ENCODE data around the gene AK5.
"Not testable (repeated sequence)": the region's sequence is repeated elsewhere in the genome, so short reads cannot be mapped to it uniquely, and the experiment has no call there.

The AK5 gene

DNA sequence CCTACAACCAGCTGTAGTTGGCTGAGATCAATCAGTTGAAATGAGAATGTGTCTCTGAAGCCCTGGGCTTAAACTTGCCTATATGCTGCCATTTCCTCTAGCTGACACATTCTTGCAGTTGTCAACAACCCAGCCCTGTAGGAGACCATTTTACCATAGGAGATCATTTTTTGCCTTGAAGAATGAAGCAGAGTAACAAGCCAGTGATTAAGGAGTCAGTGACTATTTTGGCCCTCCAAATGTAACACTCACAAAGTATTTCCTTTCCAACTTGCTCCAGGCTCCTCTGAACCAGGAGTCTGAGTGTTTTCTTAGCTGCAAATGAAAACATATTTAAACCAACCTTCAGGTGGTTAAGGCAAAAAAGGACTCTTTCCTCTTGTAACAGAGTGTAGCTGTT lies 217.1 kb downstream of the AK5 start:
- H3K36me3 Mint-ChIP-seq (ENCODE audit: insufficient read depth) = no peaks in the 10 kb centered on the region
- peaks cover 0 to 4% of the 10 kb centered on the region in 2 donors for H3K4me1 Mint-ChIP-seq (ENCODE audit: low read depth in 2 of 2)
- DNase-seq (no peak), ATAC-seq (replicated peaks) (no peak)
- H3K27me3 Mint-ChIP-seq = peaks cover 0 to 14% of the 10 kb centered on the region in 2 donors
- H3K9me3 Mint-ChIP-seq = peaks cover 0 to 3% of the 10 kb centered on the region in 2 donors
- peak overlapping the region in 1 of 2 donors; percentile 61 for H3K27ac Mint-ChIP-seq
- H3K4me3 Mint-ChIP-seq = no peak overlapping the region

DNA sequence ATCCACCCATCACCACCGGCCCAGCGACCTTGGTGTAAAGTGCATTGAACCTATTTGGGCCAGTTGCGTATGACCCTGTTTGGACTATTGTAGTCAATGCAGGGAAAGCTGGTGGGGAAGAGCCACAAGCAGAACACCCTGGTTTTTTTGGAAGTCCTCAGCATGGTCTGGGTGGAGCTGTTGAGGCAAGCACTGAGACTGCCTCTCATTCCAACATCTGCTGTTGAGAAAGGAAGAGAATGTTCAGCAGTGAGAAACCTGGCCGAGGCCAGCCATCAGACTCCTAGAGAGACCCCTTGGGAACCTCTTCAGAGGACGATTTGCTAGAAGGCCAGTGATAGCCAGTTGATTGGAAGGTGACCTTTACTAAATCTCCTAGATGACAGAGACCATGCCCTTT lies 217.6 kb downstream of the AK5 start:
- Mint-ChIP-seq H3K27me3 (peaks cover 0 to 14% of the 10 kb centered on the region in 2 donors), H3K4me3 (no peak overlapping the region), H3K27ac (no peak overlapping the region), H3K4me1 (ENCODE audit: low read depth in 2 of 2) (peaks cover 0 to 4% of the 10 kb centered on the region in 2 donors), H3K9me3 (peaks cover 0 to 3% of the 10 kb centered on the region in 2 donors), H3K36me3 (ENCODE audit: insufficient read depth) (no peaks in the 10 kb centered on the region)
- no peak for ATAC-seq (replicated peaks)
- DNase-seq = no peak

DNA sequence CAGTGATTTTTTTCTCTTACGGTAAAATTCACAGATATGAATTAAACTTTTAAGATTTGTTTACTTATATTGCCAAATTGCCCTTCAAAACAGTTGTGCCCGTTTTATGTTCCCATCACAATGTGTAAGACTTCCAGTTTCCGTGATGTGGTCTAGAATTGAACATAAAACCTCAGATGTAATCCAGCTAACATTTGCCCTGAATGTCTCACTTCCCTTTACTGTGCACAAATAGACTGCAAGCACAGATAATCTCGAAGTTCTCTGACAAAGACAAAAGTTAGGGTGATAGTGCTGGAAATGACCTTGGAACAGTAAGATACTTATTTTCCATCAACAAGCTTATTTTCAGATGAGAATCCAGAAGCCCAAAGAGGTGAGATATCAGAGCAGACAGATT lies 223.2 kb downstream of the AK5 start:
- Mint-ChIP-seq H3K9me3 (no peaks in the 10 kb centered on the region), H3K4me3 (no peak overlapping the region), H3K4me1 (ENCODE audit: low read depth in 2 of 2) (no peaks in the 10 kb centered on the region), H3K36me3 (ENCODE audit: insufficient read depth) (no peaks in the 10 kb centered on the region), H3K27me3 (peaks cover 8 to 15% of the 10 kb centered on the region in 2 donors), H3K27ac (no peak overlapping the region)
- ATAC-seq (replicated peaks) = no peak
- no peak for DNase-seq

DNA sequence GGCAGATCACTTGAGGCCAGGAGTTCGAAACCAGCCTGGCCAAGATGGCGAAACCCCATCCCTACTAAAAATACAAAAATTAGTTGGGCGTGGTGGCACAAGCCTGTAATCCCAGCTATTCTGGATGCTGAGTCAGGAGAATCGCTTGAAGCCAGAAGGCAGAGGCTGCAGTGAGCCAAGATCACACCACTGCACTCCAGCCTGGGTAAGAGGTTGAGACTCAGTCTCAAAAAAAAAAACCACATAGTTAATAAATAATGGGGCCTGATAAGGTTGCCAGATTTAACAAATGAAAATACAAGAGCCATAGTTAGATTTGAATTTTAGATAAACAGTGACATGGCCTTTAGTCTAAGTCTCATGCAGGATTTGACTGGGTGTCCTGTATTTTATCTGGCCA lies 225.0 kb downstream of the AK5 start:
- Mint-ChIP-seq H3K9me3 (no peaks in the 10 kb centered on the region), H3K36me3 (ENCODE audit: insufficient read depth) (no peaks in the 10 kb centered on the region), H3K27ac (no peak overlapping the region), H3K27me3 (peaks cover 8 to 15% of the 10 kb centered on the region in 2 donors), H3K4me3 (no peak overlapping the region), H3K4me1 (ENCODE audit: low read depth in 2 of 2) (no peaks in the 10 kb centered on the region)
- no peak for DNase-seq
- no peak for ATAC-seq (replicated peaks)

DNA sequence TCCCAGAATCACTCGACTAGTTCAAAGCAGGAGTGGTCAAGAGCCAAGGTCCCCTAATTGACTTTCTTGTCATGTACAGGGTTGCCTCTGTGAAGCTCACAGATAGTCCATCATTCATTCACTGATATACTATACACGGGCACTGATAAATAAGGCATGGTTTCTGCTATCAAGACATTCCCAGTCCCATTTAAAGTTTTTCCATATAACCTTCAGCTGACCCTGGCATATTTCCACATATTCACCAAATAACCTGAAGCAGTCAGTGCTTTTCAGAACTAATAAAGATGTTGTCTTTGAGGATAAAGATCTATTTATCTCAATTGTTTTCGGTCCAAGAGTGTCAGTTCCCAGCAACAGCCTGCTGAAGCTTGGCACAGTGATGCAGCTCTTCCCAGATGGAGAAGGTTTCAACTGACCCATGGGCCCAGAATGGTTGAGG lies 227.3 kb downstream of the AK5 start:
- H3K27me3 Mint-ChIP-seq = peaks cover 8% of the 10 kb centered on the region in 2 donors
- DNase-seq (no peak), ATAC-seq (replicated peaks) (no peak)
- no peaks in the 10 kb centered on the region for H3K36me3 Mint-ChIP-seq (ENCODE audit: insufficient read depth)
- H3K9me3 Mint-ChIP-seq = no peaks in the 10 kb centered on the region
- H3K27ac Mint-ChIP-seq = no peak overlapping the region
- no peaks in the 10 kb centered on the region for H3K4me1 Mint-ChIP-seq (ENCODE audit: low read depth in 2 of 2)
- H3K4me3 Mint-ChIP-seq = no peak overlapping the region

DNA sequence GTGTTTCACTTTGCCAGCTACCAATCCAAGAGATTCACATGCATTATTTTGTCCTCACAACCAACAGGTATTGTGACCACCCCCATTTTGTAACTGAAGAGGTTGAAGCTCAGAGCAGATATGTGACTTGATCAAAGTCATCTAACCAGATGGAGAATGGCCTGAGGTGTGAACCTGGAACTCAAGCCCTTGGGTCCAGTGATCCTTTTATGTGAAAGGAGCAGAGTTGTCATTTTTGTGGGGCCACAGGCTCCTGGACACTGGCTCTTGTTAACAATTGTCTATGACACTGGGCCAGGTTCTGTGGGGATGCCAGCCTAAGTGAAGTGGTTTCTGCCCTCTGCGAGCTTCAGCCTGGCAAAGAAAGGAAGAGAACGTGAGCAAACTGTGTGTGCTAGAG lies 228.1 kb downstream of the AK5 start:
- H3K4me1 Mint-ChIP-seq (ENCODE audit: low read depth in 2 of 2) = no peaks in the 10 kb centered on the region

DNA sequence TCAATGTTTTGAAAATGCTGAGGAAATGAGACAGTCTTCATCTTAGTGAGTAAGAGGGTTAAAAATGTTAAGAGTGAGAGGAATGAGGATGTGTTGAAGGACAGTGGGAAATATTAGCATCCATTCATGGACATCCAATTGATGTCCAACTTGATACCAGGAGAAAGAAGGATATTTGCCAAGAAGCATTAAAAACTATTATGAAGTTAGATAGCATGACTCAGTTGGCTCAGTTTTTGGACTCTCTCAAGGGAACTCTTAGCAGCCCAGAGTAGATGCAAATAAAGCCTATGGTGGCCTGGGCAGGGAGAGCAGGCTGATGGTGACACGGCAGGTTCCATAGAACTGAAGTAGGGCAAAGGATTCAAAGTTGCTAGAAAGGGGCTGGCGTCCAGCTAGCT lies 229.6 kb downstream of the AK5 start:
- DNase-seq = no peak
- H3K27ac Mint-ChIP-seq = no peak overlapping the region
- no peak overlapping the region for H3K4me3 Mint-ChIP-seq
- H3K9me3 Mint-ChIP-seq = no peaks in the 10 kb centered on the region
- ATAC-seq (replicated peaks) = no peak
- peaks cover 0 to 3% of the 10 kb centered on the region in 2 donors for H3K4me1 Mint-ChIP-seq (ENCODE audit: low read depth in 2 of 2)
- H3K36me3 Mint-ChIP-seq (ENCODE audit: insufficient read depth) = no peaks in the 10 kb centered on the region
- H3K27me3 Mint-ChIP-seq = peaks cover 3 to 10% of the 10 kb centered on the region in 2 donors

More for the DNA sequence above, 228.1 kb downstream of the AK5 start:
- DNase-seq (no peak), ATAC-seq (replicated peaks) (no peak)
- H3K36me3 Mint-ChIP-seq (ENCODE audit: insufficient read depth) = no peaks in the 10 kb centered on the region
- no peak overlapping the region for H3K27ac Mint-ChIP-seq
- peaks cover 8% of the 10 kb centered on the region in 2 donors for H3K27me3 Mint-ChIP-seq
- H3K9me3 Mint-ChIP-seq = no peaks in the 10 kb centered on the region
- H3K4me3 Mint-ChIP-seq = no peak overlapping the region

DNA sequence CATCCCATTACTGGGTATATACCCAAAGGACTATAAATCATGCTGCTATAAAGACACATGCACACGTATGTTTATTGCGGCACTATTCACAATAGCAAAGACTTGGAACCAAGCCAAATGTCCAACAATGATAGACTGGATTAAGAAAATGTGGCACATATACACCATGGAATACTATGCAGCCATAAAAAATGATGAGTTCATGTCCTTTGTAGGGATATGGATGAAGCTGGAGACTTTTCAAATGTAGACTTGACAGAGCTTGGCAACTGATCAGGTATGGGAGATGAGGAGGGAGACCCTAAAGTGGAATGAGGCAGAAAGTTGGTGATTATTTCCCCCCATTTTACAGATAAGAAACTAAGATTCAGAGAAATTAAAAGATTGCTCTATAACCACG lies 230.8 kb downstream of the AK5 start:
- not testable (repeated sequence) for H3K4me3 Mint-ChIP-seq; H3K27me3 Mint-ChIP-seq; H3K36me3 Mint-ChIP-seq (ENCODE audit: insufficient read depth); H3K4me1 Mint-ChIP-seq (ENCODE audit: low read depth in 2 of 2); DNase-seq; ATAC-seq (replicated peaks); H3K9me3 Mint-ChIP-seq; H3K27ac Mint-ChIP-seq

DNA sequence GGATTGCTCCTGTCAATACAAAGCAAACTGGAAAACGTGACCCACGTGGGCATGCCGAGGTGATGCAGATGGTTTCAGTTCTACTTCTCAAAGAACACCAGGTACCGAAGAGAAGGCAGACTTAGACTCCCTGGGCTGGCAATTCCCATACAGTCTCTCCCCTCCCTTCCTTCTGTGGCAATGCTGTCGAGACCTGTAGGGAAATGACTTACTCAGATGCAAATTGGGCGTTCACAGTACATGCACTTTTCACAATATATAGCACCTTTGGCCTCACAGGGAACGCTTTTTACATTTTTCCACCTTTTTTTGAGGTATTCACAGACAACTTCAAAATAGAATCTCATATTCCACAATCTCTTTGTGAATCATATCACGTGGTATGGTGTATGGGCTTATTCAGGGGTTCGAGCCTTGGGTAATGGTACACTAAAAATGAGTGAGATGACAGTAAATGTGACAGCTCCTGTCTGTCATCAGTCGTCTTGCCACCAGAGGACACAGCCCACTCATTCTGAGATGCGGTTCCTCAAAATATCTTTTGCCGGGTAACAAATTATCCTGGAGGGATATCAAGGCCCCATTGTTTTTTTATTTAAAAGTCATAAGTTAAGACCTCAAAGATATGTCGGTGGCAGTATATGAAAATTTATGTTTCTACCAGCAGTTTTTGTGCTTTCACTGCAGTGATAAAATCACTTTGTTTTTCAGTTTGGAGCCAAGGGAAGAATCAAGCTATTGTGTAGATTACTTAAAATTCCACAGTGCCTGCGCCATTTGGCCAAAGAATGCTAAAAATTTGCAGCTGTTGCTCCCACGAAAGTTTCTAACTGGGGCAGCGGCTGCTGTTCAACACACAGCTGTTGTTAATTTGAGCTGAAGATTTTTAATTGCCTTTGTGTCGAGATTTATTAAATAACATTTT lies 232.3 kb downstream of the AK5 start:
- H3K36me3 Mint-ChIP-seq (ENCODE audit: insufficient read depth) = peaks cover 3% of the 10 kb centered on the region
- peaks cover 0 to 4% of the 10 kb centered on the region in 2 donors for H3K9me3 Mint-ChIP-seq
- no peak for ATAC-seq (replicated peaks)
- H3K27me3 Mint-ChIP-seq = peaks cover 0 to 8% of the 10 kb centered on the region in 2 donors
- H3K4me3 Mint-ChIP-seq = no peak overlapping the region
- no peak overlapping the region for H3K27ac Mint-ChIP-seq
- no peak for DNase-seq
- peaks cover 0 to 3% of the 10 kb centered on the region in 2 donors for H3K4me1 Mint-ChIP-seq (ENCODE audit: low read depth in 2 of 2)

DNA sequence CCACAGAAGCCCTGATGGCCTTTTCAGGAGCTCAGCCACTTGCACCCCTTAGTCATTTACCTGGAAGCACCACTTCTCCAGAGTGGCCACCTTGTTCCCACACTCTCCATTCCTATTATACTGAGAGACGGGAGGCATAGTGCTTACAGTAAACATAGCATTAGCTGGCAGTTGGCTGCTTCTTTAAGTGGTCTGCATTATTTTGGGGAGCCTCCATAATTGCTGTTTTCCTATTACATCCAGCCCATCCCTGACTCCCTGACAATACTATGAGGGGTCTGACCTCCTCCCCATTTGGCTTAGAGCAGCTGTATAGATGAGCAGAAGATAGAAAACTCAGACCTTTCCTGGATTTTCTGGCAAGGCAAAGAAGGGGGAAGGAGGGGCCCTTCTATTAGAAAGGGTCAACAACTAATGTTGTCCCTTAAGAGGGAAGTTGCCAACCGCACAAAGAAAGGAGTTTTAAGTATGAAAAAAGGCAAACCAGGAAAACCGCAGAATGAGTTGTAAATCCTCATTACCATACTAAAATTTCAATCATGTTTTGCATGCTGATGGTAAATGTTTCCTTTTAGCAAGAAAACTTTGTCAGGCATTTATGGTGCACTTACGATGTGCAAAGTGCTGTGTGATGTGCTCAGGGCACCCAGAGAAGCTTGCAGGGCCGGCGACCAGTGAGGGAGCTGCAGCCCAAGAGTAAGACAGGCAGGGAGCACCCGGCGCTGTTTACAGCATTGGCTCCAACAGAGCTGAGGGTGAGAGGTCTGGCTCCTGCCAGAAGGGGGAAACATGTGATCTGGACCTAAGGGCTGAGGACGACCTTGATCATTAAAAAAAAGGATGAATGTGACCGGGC lies 233.3 kb downstream of the AK5 start:
- Mint-ChIP-seq H3K4me1 (ENCODE audit: low read depth in 2 of 2) (peaks cover 0 to 3% of the 10 kb centered on the region in 2 donors), H3K9me3 (peaks cover 0 to 4% of the 10 kb centered on the region in 2 donors), H3K36me3 (ENCODE audit: insufficient read depth) (peaks cover 3% of the 10 kb centered on the region), H3K4me3 (no peak overlapping the region), H3K27me3 (peaks cover 0 to 8% of the 10 kb centered on the region in 2 donors), H3K27ac (no peak overlapping the region)
- no peak for DNase-seq
- no peak for ATAC-seq (replicated peaks)

DNA sequence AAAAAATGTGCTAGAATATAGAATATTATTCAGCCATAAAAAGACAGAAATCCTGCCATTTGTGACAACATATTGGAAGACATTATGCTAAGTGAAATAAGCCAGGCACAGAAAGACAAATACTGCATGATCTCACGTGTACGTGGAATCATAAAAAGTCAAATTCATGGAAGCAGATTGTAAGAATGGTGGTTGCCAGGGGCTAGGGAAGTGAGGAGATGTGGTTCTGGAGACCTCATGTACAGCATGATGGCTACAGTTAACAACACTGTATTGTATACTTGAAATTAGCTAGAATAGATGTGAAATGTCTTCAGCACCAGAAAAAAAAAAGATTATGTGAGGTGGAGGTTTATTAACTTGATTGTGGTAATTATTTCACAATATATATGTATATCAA lies 234.3 kb downstream of the AK5 start:
- ATAC-seq (replicated peaks) = no peak
- Mint-ChIP-seq H3K36me3 (ENCODE audit: insufficient read depth) (peaks cover 3% of the 10 kb centered on the region), H3K27ac (no peak overlapping the region), H3K27me3 (peaks cover 0 to 8% of the 10 kb centered on the region in 2 donors), H3K4me3 (no peak overlapping the region), H3K4me1 (ENCODE audit: low read depth in 2 of 2) (peaks cover 0 to 3% of the 10 kb centered on the region in 2 donors), H3K9me3 (peaks cover 0 to 4% of the 10 kb centered on the region in 2 donors)
- no peak for DNase-seq

DNA sequence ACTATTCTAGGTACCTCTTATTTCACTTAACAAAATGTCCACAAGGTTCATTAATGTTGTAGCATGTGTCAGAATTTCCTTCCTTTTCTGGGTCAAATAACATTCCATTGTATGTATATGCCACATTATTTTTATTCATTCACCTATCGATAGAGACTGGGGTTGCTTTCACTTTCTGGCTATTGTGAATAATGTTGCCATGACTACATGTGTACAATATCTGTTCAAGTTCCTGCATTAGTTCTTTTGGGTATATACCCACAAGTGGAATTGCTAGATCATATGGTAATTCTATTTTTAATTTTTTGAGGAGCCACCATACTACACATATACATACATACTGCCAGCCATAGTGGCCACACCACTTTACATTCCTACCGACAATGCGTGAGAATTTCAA lies 242.2 kb downstream of the AK5 start:
- H3K36me3 Mint-ChIP-seq (ENCODE audit: insufficient read depth) = no peaks in the 10 kb centered on the region
- no peak overlapping the region for H3K4me3 Mint-ChIP-seq
- H3K4me1 Mint-ChIP-seq (ENCODE audit: low read depth in 2 of 2) = peaks cover 0 to 6% of the 10 kb centered on the region in 2 donors
- H3K27ac Mint-ChIP-seq = no peak overlapping the region
- ATAC-seq (replicated peaks) = no peak
- no peak for DNase-seq
- no peaks in the 10 kb centered on the region for H3K27me3 Mint-ChIP-seq
- H3K9me3 Mint-ChIP-seq = no peaks in the 10 kb centered on the region

DNA sequence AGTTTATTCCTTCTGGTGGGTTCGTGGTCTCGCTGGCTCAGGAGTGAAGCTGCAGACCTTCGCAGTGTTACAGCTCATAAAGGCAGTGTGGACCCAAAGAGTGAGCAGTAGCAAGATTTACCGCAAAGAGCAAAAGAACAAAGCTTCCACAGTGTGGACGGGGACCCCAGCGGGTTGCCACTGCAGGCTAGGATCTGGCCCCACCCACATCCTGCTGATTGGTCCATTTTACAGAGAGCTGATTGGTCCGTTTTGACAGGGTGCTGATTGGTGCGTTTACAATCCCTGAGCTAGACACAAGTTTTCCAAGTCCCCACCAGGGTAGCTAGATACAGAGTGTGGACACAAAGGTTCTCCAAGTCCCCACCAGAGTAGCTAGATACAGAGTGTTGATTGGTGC lies 249.3 kb downstream of the AK5 start:
- H3K4me3 Mint-ChIP-seq; ATAC-seq (replicated peaks); H3K36me3 Mint-ChIP-seq (ENCODE audit: insufficient read depth); H3K27ac Mint-ChIP-seq; H3K27me3 Mint-ChIP-seq; H3K9me3 Mint-ChIP-seq; DNase-seq; H3K4me1 Mint-ChIP-seq (ENCODE audit: low read depth in 2 of 2): not testable (repeated sequence)
